ENCODE data around the gene NDST1.

- TF ChIP-seq CTCF (IDR thresholded peaks at IDR 0.05), result no peak
- TF ChIP-seq POLR2AphosphoS5 (IDR thresholded peaks at IDR 0.05), result no peak
- no peak for TF ChIP-seq POLR2A (IDR thresholded peaks at IDR 0.05)
- no peak for TF ChIP-seq EP300 (IDR thresholded peaks at IDR 0.05)
Observed at GRCh38 chr5:150496534-150496933, 11.4 kb upstream of the NDST1 start.
